BLaER1 (cell line): ENCODE measurements around the gene HCAR2.
"Not testable (repeated sequence)": the region's sequence is repeated elsewhere in the genome, so short reads cannot be mapped to it uniquely, and the experiment has no call there.

ENCODE experiments used
- H3K27ac ChIP-seq: shearing (Covaris generic); formaldehyde crosslinking; 2 replicates; pipeline ENCODE4 v1.8.1; 2022
- H3K27me3 ChIP-seq: shearing (Covaris generic); formaldehyde crosslinking; 2 replicates; pipeline ENCODE4 v1.8.1; 2022
- H3K36me3 ChIP-seq: shearing (Covaris generic); formaldehyde crosslinking; 2 replicates; pipeline ENCODE4 v1.8.1; 2022
- H3K4me1 ChIP-seq: shearing (Covaris generic); formaldehyde crosslinking; 2 replicates; pipeline ENCODE4 v1.8.1; 2022
- H3K4me2 ChIP-seq: shearing (Covaris generic); formaldehyde crosslinking; 2 replicates; pipeline ENCODE4 v1.8.1; 2022
- H3K4me3 ChIP-seq: shearing (Covaris generic); formaldehyde crosslinking; 2 replicates; pipeline ENCODE4 v1.8.1; 2022
- H3K9ac ChIP-seq: shearing (Covaris generic); formaldehyde crosslinking; 2 replicates; pipeline ENCODE4 v1.8.1; 2022
- H3K9me3 ChIP-seq: shearing (Covaris generic); formaldehyde crosslinking; 2 replicates; pipeline ENCODE4 v1.8.1; 2022
- H4K20me1 ChIP-seq: shearing (Covaris generic); formaldehyde crosslinking; 2 replicates; pipeline ENCODE4 v1.8.1; 2022
- Cebpa-rat ChIP-seq: shearing (Covaris generic); IDR thresholded peaks from 2 replicates; pipeline ENCODE4 v1.8.1; 2022

HCAR2 gene

DNA sequence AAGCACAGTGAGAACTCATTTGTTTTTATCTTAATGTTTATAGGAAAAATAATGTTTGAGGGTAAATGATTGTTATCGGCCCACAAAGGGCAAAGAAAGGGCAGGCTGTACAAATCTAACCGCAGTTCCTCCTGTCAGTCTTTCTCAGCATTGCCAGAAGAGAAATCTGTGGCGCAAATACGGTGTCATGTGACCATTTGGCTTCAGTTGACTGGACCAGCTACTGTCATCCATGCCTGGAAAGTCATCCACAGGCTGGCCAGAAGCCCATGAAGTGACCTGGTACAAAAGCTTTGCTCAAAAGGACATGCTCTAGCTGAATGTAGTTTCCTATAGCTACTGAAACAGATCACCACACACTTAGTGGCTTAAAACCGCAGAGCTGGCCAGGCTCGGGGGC, 43.6 kb downstream of the HCAR2 start:
- Histone ChIP-seq H3K9me3 (no peaks in the 10 kb centered on the region), H3K9ac (no peak overlapping the region), H3K4me2 (no peak overlapping the region), H3K4me3 (no peak overlapping the region), H3K27me3 (no peaks in the 10 kb centered on the region), H3K27ac (no peak overlapping the region), H3K36me3 (no peaks in the 10 kb centered on the region), H3K4me1 (peaks cover 6% of the 10 kb centered on the region; the same call in 1 of the 2 replicates), H4K20me1 (no peaks in the 10 kb centered on the region)
- TF ChIP-seq Cebpa-rat, result no peak

DNA sequence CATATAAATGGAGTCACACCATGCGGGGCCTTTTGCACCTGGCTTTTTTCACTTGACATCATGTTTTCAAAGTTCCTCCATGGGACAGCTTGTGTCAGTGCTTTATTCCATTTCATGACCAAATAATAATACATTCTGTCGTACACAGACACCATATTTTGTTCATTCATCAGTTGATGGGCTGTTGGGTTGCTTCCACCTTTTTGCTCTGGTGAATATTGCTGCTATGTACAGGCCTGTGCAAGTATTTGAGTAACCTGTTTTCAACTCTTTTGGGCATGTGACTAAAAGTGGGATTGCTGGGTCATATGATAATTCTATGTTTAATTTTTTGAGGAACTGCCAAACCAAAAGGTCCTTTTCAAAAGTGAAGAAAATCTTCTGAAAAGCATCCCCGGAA, 46.9 kb downstream of the HCAR2 start:
- Histone ChIP-seq H3K4me3 (no peak overlapping the region), H3K9ac (no peak overlapping the region), H3K27ac (no peak overlapping the region), H4K20me1 (no peaks in the 10 kb centered on the region), H3K27me3 (no peaks in the 10 kb centered on the region), H3K4me1 (peaks cover 6% of the 10 kb centered on the region; the same call in 1 of the 2 replicates), H3K4me2 (no peak overlapping the region), H3K9me3 (no peaks in the 10 kb centered on the region), H3K36me3 (no peaks in the 10 kb centered on the region)
- no peak for TF ChIP-seq Cebpa-rat

DNA sequence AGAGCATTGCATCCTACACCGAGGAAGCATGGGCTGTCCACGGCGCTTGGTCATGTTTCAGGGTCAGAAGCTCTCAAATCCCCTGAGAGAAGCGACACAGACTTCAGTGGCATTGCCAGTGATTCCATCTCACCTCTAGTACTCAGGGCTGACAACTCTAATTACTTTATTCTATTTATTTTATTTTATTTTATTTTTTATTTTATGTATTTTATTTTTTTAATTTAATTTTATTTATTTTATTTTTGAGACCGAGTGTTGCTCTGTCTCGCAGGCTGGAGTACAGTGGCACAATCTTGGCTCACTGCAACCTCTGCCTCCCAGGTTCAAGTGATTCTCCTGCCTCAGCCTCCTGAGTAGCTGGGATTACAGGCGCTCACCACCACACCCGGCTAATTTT, 49.9 kb downstream of the HCAR2 start:
- not testable (repeated sequence) for H3K4me1 ChIP-seq, H3K27me3 ChIP-seq, H3K27ac ChIP-seq, H3K4me2 ChIP-seq, H4K20me1 ChIP-seq, H3K9me3 ChIP-seq, H3K4me3 ChIP-seq, H3K9ac ChIP-seq, H3K36me3 ChIP-seq

DNA sequence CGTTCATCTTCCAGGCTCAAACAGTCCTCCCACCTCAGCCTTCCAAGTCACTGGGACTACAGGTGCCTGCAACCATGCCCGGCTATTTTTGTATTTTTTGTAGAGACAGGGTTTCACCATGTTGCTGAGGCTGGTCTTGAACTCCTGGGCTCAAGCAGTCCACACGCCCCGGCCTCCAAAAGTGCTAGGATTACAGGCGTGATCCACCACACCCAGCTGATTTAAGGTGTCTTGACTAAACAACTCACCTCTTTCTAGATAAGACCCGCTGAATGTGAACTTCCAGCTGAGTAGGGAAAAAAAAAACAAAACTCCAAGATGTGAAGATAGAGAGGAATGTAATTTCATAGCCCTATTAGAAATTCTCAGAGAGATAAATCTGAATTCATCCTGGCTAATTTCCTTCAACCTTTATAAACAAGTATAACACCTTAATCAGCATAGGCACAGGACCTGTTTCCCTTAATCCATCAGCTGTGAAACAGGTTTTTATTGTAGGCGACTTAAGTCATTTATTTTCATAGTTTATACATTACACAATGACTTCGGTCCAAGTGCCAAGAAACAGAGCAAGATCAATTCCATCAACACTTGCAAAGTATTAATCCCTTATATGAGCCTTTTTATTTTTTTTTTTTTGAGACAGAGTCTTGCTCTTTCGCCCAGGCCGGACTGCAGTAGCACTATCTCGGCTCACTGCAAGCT, 51.5 kb downstream of the HCAR2 start:
- Histone ChIP-seq H3K9me3 (no peaks in the 10 kb centered on the region), H3K4me2 (no peak overlapping the region), H3K9ac (no peak overlapping the region), H4K20me1 (no peaks in the 10 kb centered on the region), H3K36me3 (no peaks in the 10 kb centered on the region), H3K4me1 (peaks cover 14% of the 10 kb centered on the region), H3K4me3 (no peak overlapping the region), H3K27ac (no peak overlapping the region), H3K27me3 (no peaks in the 10 kb centered on the region)
- no peak for TF ChIP-seq Cebpa-rat
